Erythroblast (primary cell): ENCODE measurements around the gene NDEL1.

ENCODE experiments used
- DNase-seq, 2 experiments: peaks; one replicate each; lab custom pipeline; 2025; lab: John Stamatoyannopoulos, UW
- GATA1 ChIP-seq: IDR thresholded peaks from 2 replicates; pipeline ENCODE4 v1.6.1; 2011; ENCODE audit warnings: low read depth, mild to moderate bottlenecking, control low read depth, low read length, moderate library complexity
- POLR2A ChIP-seq: IDR thresholded peaks from 2 replicates; pipeline ENCODE4 v1.6.1; 2011; ENCODE audit warnings: mild to moderate bottlenecking, low read length

The NDEL1 gene

DNA sequence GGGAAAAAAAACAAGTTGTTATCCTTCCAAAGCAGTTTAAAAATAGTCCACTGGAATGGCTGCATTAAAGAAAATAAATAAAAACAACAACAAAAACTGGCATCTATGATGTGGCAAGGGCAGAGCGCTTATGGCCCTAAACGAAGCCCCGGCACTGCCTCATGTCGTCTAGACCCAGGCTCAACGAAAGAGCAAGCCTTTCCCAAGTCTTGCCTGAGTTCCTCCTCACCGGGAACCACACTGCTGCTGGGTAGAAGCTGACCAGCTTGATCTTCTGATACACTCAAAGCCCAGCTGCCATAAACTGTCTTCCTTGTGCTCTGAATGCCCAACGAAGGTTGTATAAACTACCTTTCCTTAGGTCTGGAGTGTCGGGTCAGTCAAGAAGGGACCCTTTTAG is 37.0 kb downstream of the NDEL1 start:
- TF ChIP-seq POLR2A: no peak
- TF ChIP-seq GATA1: no peak
- DNase-seq: no peak

DNA sequence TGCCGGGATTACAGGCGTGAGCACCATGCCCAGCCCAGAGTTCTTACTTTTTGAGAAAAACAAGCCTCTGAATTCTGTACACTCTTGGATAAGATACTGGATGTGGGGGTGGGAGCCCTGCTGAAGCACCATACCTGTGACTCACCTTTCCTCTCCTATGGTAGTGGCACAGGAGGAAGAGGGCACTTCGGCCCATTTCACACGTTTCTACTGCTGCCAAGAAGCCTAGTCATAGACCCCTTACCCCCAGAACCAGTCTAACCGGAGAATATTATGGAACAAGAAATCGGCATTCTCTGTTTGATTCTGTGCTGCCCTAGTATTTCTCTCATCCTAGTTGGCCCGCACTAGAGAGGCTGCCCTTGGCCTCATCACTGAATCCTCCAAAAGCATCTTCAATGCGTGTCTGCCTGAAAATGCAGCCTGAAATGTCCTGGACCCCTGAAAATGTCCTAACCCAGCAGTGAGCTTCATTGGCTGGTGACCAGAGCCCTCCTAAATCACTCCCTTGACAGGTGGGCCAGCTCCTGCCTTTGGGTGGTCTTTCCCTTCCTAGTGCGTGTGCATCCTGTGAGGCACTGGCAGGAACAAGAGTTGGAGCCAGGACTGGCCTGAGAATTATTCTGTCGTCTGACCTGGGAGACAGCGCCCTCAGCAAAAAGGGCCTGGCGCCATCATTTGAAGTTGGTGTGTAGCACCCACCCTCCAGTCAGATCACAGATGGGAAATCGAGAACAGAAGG is 37.9 kb downstream of the NDEL1 start:
- no peak for TF ChIP-seq GATA1
- TF ChIP-seq POLR2A: no peak
- no peak for DNase-seq

DNA sequence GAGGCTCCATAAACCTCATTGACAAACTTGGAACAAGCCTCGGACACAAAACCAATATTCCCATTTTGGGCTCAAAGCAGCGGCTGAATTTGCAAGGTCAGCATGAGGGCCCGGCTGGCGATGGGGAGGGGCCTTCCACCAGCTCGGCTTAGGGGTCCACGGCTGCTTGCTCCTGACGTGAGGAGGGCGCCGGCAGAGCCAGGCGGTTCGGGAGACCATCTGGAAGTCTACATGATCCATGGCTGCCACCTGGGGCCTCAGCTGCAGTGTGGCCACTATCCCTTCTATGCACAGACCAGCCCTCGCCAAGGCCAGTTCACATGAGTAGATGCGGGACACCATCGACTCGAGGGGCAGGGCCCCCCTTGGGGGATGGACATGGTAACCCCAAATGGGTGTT is 39.1 kb downstream of the NDEL1 start:
- no peak for DNase-seq
- TF ChIP-seq POLR2A: no peak
- TF ChIP-seq GATA1: no peak

DNA sequence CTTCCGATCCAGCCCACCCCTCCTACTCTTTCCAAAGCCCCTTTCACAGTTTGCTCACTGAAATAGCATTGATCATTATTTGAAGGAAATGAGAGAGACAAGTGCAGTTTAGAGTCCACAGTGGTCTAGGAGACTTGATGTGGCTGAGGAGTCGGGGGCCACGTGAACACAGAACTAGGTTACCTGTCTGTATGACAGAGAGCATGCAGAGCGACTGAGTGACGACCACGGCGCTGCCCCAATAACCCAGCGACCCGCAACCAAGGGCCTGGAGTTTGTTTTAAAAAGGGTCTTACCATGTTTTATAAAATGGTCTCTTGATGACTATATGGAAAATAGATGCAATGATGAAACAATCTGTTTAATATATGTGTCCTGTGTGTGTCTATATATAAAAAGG is 39.5 kb downstream of the NDEL1 start:
- DNase-seq: no peak
- TF ChIP-seq GATA1: no peak
- TF ChIP-seq POLR2A: no peak

DNA sequence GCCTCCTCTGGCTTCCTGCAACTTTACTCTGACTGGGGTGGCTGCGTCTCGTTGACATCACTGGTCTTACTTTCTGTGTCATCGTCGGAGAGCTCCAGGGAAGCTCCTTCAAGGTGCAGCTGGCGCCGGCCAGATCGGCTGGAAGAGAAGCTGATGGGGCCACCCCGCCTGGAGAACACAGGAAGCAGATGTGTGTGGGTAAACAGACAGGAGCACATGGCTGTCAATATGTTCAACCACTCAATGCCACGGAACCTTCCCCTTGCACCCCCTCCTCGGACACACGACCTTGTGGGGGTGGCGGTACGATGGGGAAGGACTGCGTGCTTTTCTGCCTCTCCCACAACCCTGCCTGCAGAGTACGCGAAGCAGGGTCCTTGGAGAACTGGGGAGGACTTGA is 40.1 kb downstream of the NDEL1 start:
- TF ChIP-seq POLR2A: no peak
- DNase-seq: no peak

DNA sequence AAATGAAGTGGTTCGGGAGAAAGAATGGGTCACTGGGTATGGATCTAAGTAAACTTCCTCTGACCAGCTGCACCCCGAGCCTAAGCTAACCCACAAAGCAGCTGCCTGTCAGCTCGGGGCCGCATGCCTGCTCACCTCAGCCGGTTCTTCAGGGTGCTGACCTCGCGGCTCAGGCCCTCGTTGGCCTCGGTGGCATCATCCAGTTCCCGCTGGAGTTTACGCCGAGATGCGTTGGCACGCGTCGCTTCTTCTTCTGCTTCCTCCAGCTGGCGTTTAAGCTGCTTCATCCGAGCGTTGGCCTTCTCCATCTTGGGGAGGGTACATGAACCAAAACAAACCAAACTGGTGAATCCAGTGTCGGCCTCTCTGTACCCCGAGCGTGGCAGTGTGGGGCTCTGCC is 41.1 kb downstream of the NDEL1 start:
- TF ChIP-seq GATA1 (no peak), POLR2A (no peak)
- DNase-seq: no peak

DNA sequence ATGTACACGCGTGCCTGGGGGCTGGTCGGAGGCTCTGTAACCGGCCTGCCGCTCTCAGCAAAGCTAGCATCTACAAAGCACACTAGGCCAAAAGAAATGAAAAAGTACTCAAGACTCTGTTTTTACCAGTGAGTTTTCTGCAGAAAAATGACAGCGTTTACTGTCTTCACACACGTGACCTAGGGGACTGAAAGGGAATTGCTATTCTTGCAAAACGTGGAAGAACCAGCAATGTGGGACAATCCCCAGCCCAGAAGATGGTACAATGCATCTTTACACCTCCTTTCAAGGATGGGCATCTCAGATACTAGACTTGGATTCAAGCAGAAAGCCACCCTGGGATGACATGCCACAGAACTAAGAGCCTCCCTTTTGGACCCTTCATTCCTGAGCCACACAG is 41.5 kb downstream of the NDEL1 start:
- TF ChIP-seq GATA1 (no peak), POLR2A (no peak)
- DNase-seq: no peak

DNA sequence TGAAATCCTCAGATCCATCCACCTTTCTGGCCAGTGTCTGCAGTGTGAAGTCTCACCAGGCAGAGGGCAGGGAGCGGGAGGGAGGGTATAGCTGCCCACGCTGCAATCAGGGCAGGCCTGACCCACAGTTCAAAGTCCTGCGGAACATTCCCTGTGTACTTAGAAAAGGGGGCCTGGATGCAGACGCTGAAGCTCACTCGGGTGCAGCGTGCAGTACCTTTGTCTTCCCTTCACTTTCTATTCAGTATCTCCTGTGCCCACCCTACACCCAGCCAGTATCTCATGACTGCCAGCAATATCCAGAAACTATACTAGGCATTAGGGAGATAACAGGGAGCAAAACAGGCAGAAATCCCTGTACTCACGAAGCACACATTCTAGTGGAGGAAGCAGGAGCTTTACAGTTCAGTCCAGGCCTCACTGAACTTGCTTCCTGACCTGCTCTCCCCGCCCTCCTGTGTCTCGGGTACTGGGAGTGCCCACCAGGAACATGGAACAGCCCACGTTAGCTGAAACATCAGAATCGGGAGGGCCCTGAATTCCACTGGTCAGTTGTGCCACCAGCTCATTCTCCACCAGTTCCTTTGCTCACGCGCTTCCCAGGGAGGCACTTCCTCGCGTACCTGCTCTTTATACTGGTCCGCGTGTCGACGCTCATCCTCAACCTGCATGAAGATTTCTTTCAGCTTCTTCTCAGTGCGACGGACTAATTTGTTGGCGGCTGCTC is 42.2 kb downstream of the NDEL1 start:
- TF ChIP-seq POLR2A (no peak), GATA1 (no peak)
- no peak for DNase-seq

DNA sequence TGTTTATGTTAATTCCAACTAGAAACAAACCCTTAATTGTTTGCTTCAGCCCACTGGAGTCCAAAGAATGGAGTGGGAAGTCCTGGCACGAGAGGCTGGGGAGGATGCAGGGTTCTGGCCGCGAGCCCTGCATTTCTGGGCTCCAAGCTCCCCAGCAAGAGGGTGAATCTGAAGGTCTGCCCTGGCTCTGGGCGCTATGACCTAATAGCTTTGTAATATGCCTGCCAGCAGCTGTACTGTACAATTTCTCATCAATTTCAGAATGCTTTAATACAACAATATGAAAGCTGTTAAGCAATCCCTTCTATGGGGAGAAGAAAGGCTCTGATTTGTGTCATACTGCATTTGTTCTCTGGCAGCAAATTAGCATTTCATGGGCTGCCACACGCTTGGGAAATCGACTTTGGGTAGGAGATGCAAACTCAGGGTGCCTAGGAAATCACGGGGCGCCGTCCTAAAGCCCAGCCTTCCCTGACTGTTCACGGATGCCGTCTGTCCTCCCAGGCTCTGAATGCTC is 43.8 kb downstream of the NDEL1 start:
- TF ChIP-seq GATA1: no peak
- TF ChIP-seq POLR2A: no peak

DNA sequence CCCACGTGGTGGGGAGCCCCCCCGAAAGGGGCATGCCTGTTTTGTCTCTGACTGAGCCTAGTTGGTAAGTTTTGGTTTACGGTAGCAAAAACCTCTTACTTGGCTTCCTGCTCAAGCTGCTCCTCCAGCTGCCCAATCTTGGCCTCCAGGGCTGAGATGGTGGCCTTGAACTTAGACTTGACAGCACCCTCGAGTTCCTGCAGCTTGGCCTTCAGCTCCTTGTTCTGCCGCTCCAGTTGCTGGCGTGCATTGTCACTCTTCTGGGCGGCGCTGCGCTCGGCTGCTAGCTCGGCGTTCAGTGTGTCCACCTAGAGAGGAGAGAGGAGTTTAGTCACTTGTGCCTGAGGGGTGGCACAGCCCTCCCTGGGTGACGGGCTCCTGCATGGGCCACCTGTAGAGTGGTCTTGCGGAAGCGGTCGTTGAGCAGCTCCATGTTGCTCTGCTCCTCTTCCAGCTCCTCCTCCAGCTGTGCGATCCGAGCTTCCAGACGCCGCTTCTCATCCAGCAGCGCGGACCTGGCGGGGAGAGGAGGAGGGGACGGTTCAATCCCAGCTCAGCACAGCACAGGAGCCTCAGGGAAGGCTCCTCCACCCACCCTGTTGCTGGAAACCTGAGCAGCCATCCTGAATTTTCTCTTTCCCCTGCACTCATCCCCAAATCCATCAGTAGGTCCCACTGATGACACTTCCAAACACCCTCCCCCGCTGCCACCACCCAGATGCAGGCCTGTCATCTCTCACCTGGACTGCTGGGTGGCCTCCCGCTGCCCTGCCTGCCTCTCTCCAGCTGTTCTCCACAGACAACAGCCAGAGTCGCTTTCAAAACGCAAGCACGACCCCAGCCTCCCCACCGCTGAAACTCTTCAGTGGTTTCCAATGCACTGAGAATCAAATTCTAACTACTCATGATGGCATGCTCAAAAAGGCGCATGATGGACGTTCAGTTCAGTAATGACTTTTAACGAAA is 44.6 kb downstream of the NDEL1 start:
- TF ChIP-seq POLR2A: no peak
- TF ChIP-seq GATA1: no peak
- no peak for DNase-seq

More for the DNA sequence above, 43.8 kb downstream of the NDEL1 start:
- DNase-seq: no peak

DNA sequence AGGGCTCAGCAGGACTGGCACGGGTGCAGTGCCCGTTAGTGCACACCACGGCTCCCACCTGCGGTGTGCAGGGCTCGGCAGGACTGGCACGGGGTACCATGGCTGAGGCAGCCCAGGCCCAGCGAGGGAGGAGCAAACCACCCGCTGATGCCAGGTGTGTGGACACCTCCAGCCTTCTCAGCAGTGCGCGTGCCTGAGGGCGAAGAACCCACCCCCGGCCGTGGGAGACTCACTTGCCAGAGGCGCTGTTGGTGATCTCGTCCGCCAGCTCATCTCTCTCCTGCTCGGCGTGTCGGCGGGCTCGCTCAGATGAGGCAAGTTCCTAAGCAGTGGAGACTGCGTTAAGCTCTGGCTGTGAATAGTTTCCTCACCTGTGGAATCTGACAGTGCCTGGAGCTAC is 45.4 kb downstream of the NDEL1 start:
- TF ChIP-seq POLR2A: no peak
- TF ChIP-seq GATA1: no peak
- no peak for DNase-seq

DNA sequence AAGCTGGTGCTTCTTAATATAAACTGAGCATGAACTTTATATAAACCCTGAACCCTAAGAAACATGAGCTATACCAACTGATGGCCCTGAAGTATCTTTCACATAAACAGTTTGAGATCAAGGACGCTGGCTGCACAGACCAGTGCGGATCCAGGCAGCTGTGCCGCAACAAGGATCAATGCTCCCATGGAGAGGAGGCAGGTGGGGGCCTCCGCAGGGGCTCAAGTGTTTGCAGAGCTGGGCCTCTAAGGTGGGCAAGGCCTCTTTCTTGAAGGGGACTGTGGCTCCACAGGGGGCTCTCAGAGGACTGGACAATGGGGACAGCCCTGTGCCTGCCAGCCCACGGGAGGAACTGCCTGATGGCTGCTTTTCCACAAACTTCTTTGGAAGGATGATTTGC is 46.0 kb downstream of the NDEL1 start:
- no peak for DNase-seq
- TF ChIP-seq POLR2A (no peak), GATA1 (no peak)

DNA sequence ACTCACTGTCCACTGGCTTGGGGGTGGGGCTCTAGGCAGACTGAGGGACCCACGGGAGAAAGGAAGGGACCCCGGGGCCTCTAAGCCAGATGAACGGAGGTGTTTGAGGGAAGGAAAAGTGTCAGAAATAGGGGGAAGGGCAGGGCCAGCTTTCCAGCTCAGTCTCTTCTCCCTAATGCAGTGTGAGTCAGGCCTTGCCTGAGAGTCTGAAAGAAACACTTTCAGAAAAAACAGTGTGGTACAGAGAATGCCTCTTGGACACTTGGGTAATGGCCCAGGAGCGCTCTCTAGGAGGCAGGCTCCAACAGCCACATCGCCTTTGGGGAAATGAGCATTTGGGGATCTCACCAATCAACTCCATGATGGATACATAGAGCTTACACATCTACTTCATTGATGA is 46.9 kb downstream of the NDEL1 start:
- no peak for DNase-seq
- TF ChIP-seq GATA1 (no peak), POLR2A (no peak)
